Kidney epithelial cell (primary cell): ENCODE results near the gene BTBD6. TPM values are rescaled to one million over a fixed set of nuclear protein-coding genes. Genes with fewer than 3 reads are reported as not detected.
A peak's percentile ranks its signal among the peaks of the same experiment; 100 is the strongest.

Source experiments
- DNase-seq: peaks from one replicate; pipeline ENCODE4 v3.0.0-alpha.2; 2010; ENCODE audit warnings: low read depth
- H3K27me3 ChIP-seq: 2 replicates; pipeline ENCODE4 v1.6.0; 2011; ENCODE audit warnings: low read length; ENCODE audit not compliant: control insufficient read depth, insufficient read depth
- H3K36me3 ChIP-seq: 2 replicates; pipeline ENCODE4 v1.5.1; 2011; ENCODE audit warnings: low read length; ENCODE audit not compliant: control insufficient read depth, insufficient read depth
- H3K4me3 ChIP-seq: 2 replicates; pipeline ENCODE4 v1.5.1; 2011; ENCODE audit warnings: low read depth, mild to moderate bottlenecking, control low read depth, low read length
- total RNA-seq: library from RNA; depleted of rRNA; stranded (reverse); fragments of >200 nt; gene quantifications from 2 replicates; pipeline ENCODE4 v1.2.3, GENCODE V29; 2015
- TF ChIP-seq, protein P1 (sequence below): IDR thresholded peaks from 2 replicates; pipeline ENCODE4 v1.5.1; 2011; ENCODE audit warnings: mild to moderate bottlenecking, moderate library complexity, low read length, control low read depth, inconsistent platforms; ENCODE audit not compliant: insufficient read depth, poor library complexity, severe bottlenecking

BTBD6 gene
- total RNA-seq, 1 donor from 2014 or later: 45.8 TPM

- Histone ChIP-seq H3K27me3 (no peaks in the 10 kb centered on the region), H3K4me3 (no peak overlapping the region), H3K36me3 (no peaks in the 10 kb centered on the region)
- no peak for DNase-seq
- TF ChIP-seq, protein P1, sequence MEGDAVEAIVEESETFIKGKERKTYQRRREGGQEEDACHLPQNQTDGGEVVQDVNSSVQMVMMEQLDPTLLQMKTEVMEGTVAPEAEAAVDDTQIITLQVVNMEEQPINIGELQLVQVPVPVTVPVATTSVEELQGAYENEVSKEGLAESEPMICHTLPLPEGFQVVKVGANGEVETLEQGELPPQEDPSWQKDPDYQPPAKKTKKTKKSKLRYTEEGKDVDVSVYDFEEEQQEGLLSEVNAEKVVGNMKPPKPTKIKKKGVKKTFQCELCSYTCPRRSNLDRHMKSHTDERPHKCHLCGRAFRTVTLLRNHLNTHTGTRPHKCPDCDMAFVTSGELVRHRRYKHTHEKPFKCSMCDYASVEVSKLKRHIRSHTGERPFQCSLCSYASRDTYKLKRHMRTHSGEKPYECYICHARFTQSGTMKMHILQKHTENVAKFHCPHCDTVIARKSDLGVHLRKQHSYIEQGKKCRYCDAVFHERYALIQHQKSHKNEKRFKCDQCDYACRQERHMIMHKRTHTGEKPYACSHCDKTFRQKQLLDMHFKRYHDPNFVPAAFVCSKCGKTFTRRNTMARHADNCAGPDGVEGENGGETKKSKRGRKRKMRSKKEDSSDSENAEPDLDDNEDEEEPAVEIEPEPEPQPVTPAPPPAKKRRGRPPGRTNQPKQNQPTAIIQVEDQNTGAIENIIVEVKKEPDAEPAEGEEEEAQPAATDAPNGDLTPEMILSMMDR: no peak
These were observed 27.4 kb upstream of the BTBD6 start for GRCh38 chr14:105220699-105221597.

GRCh38 chr14:105221598-105222178 lies 26.6 kb upstream of the BTBD6 start:
- DNase-seq: no peak
- TF ChIP-seq, protein P1: no peak
- no peak overlapping the region for H3K4me3 ChIP-seq
- no peaks in the 10 kb centered on the region for H3K36me3 ChIP-seq
- H3K27me3 ChIP-seq: no peaks in the 10 kb centered on the region

DNA sequence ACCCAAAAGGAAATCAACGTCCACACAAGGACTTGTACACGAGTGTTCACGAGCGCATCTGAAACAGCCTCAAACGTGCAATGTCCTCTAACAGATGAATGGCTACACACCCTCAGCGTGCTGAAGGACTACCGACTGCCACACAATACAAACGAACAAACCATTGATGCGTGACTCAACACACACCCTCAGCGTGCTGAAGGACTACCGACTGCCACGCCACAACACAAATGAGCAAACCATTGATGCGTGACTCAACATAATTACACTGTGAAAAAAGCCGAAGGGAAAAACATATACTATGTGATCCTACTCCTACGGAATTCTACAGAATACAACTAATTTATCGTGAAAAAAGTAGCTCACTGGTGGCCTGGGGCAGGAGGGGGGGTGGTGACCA lies 25.1 kb upstream of the BTBD6 start:
- TF ChIP-seq, protein P1: no peak
- no peak overlapping the region for H3K4me3 ChIP-seq
- no peaks in the 10 kb centered on the region for H3K36me3 ChIP-seq
- no peaks in the 10 kb centered on the region for H3K27me3 ChIP-seq
- DNase-seq: peak; percentile 52

GRCh38 chr14:105223770-105224544 lies 24.4 kb upstream of the BTBD6 start:
- DNase-seq: no peak
- H3K27me3 ChIP-seq: no peaks in the 10 kb centered on the region
- TF ChIP-seq, protein P1: no peak
- H3K36me3 ChIP-seq: no peaks in the 10 kb centered on the region
- no peak overlapping the region for H3K4me3 ChIP-seq

- no peaks in the 10 kb centered on the region for H3K36me3 ChIP-seq
- H3K4me3 ChIP-seq: no peak overlapping the region
- no peak for DNase-seq
- no peaks in the 10 kb centered on the region for H3K27me3 ChIP-seq
- TF ChIP-seq, protein P1: no peak
These were observed 23.3 kb upstream of the BTBD6 start for GRCh38 chr14:105224845-105225570.
